GM18909 (cell line): ENCODE measurements around the gene ZNF546.

Experiments
- ATAC-seq: cut with Tn5 transposase; IDR thresholded peaks from one replicate; pipeline ENCODE4 v1.9.1; 2021; ENCODE audit warnings: mild to moderate bottlenecking; ENCODE audit not compliant: unreplicated experiment, poor library complexity

ZNF546 gene

DNA sequence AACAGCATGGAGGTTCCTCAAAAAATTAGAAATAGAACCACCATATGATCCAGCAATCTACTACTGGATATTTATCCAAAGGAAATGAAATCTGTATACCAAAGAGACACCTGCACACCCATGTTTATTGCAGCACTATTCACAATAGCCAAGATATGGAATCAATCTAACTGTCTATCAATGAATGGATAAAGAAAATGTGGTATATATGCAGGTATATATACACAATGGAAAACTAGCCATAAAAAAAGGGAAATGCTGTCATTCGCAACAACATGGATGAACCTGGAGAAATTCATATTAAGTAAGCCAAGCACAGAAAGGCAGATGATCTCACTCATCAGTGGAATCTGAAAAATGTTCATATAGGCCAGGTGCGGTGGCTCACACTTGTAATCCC, 56.6 kb downstream of the ZNF546 start:
- ATAC-seq = no peak

DNA sequence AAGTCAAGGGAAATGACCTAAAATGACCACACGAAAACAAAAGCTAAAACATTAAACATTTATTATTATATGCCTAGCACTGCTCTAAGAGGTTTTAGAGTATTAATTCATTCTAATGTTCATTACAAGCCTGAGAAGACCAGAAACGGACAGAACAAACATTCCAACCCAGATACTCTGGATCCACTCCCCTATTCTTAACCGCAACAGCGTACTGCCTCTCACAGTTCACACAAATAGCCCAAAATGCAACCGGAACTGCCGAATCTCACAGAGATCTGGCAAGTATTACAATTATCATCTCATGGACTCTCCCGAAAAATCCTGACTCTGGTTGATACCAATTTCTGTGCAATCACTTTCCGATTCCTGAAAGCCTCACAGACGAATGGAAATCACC, 57.8 kb downstream of the ZNF546 start:
- ATAC-seq = no peak

DNA sequence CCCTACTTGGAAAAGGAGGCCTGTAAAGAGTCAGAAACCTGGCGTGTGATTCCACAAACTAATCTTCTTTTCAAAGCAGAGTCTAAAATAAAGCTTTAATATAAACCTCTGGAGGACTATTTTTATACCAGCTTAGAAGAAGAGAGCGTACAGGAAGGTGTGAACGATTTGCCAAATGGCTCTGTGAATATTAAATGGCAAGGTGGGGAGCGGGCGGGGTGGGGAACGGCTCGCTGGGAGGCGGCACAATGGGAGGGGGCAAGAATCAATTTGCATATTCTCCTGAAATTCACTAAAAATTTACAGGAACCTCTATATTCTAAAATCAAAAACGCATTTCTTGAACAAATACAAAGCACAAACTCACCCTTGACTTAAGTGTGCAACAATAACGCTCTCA, 58.2 kb downstream of the ZNF546 start:
- no peak for ATAC-seq

DNA sequence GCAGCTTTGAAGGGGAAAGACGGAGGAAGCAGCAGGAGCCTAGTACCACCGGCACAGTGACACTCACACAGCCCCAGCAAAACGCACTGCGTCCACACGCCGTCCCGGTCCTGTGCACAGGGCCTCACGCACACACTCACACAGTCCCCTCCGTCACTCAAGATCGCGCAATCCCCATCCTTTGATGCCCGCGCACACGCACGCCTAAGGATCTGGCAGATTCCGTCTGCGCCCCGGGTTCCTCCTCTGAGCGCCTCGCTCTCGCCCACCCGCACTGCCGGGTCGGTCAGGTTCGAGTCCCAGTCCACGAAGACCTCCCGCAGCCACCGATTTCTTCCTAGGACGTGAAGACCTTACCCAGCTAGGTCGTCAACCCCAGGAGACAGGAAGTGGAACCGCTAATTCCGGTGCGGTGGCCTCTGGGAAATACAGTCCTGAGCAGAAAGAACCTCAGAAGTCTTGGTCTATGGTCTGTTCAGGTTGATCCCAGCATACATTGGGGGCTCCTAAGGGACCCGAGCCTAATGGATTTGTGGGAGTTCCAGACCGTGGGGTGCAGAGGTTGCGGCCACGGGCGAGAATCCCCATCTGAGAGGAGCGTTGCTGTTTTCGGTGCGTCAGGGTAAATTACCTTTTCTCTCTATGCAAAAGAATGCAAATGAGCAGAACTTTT, 59.1 kb downstream of the ZNF546 start, which contains the start of gene ZNF780B:
ZNF780B (minus strand) TSS at position 400 of the 673 bp plus-strand sequence. CDS start 5,899 bp downstream, outside the sequence.
- peak; percentile 79 for ATAC-seq

DNA sequence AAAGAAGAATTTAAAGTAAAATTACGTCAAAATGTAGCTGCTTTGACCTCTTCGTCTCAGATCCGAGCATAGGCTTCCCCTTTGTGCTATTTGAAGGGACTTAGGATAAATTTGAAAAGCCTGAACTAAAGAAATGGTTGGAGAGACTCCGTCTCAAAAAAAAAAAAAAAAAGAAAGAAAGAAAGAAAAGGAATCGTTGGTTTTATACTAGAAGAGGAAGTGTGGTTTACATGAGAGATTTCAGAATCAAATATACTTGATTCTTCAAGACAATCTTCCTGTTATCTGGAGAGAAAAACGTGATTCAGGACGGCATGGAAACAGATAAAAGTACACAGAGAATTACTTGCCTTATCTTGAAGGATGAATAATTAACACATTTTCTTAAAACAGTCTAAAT, 59.6 kb downstream of the ZNF546 start:
- no peak for ATAC-seq

DNA sequence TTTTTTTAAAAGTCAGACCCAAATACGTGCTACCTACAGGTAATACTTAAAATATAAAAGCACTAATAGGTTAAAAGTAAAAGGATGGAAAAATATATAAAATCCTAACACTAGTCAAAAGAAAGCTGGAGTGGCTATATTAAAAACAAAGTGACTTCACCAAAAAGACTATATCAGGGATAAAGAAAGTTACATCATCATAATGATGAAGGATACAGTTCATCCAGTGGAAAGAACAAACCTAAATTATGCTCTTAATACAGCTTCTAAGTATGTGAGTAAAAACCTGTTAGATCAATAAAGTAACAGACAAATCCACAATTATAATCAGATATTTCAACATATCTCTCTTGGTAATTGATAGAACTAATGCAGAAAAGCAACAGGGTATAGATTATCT, 60.3 kb downstream of the ZNF546 start:
- no peak for ATAC-seq

DNA sequence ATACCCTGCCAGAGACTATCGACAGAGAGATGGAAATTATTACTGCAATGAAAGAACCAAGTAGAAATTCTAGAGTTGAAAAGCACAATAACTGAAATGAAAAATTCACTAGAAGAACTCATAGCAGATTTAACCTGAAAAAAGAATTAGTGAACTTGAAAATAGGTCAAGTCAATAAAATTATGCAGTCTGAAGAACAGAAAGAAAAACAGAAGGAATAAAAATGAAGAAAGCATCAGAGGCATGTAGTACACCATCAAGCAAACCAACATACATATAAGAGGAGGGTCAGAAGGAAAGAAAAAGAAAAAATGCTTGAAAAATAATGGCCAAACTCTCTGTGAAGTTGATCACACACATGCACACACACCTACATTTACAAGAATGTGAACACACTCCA, 62.8 kb downstream of the ZNF546 start:
- ATAC-seq = no peak

DNA sequence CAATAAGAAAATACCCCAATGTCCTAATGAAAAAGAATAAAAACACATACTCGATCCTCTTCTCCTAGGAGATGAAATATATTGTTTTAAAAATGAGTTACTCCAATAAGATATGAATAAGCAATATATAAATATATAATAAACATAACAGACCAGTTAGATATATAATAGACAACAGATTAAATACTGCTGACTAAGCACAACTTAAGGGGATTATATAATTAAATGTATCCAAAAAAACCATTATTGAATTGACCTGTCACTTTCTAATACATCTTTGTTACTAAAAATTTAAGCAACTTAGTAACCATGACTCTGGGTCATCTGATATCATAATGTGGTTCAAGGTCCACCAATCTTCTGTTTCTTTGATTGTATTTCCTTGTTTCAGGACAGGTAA, 73.2 kb downstream of the ZNF546 start:
- ATAC-seq = no peak
